ENCODE measurements around the gene NPIPB9. TPM values are rescaled to one million over a fixed set of nuclear protein-coding genes. Genes with fewer than 3 reads are reported as not detected.

Gene NPIPB9
- polyA plus RNA-seq, 1 experiment = 0.35 TPM

GRCh38 chr16:28821874-28822519 is 70.4 kb downstream of the NPIPB9 start:
- TF ChIP-seq CTCF (IDR thresholded peaks at IDR 0.05; ENCODE audit: low read depth, low read length) = no peak
- Histone ChIP-seq H3K4me3 (ENCODE audit: low read depth, low read length) (peak overlapping the region; percentile 98), H3K27me3 (ENCODE audit: control insufficient read depth, insufficient read depth, low read length) (no peaks in the 10 kb centered on the region), H3K27ac (ENCODE audit: low read depth, low read length) (peak overlapping the region; percentile 94), H3K9me3 (ENCODE audit: control insufficient read depth, insufficient read depth, low read length) (no peaks in the 10 kb centered on the region; the same call in 1 of the 2 replicates)
- no peak for DNase-seq (ENCODE audit: low read depth, low spot score)
- ChIA-PET CTCF (interaction anchor here (0.6 to 2.1 kb wide), 2 partner anchors 123 to 603 kb away, joined by 3 to 10 read pairs; no protein-coding TSS in a partner anchor), POLR2A (interaction anchor here (0.6 to 2.3 kb wide), 5 partner anchors 9 to 42 kb away, joined by 3 to 15 read pairs (median 3); partner anchors contain the start of genes SH2B1 and TUFM)

Small RNAs within 50 kb of the gene (small RNA-seq; reads per million reads assigned to genes)
- gene MIR6862-2 (ENCODE audit: insufficient read length, low read depth) = not detected

Other genes starting within 250 kb of the NPIPB9 start
- not detected in 2 replicates for gene IL27, start 245.0 kb upstream of the NPIPB9 start, polyA plus RNA-seq (2011; rRNA removed)
- gene NUPR1, start 212.8 kb upstream of the NPIPB9 start, polyA plus RNA-seq (2011; rRNA removed) = 90.8 and 108 TPM in 2 replicates
- 1.7 and 3.1 TPM in 2 replicates for gene SGF29, start 197.9 kb upstream of the NPIPB9 start, polyA plus RNA-seq (2011; rRNA removed)
- 0.11 and 0.12 TPM in 2 replicates for gene SULT1A2, start 154.7 kb upstream of the NPIPB9 start, polyA plus RNA-seq (2011; rRNA removed)
- gene SULT1A1, start 141.7 kb upstream of the NPIPB9 start, polyA plus RNA-seq (2011; rRNA removed) = 1.6 and 2.1 TPM in 2 replicates
- 0.69 and 0.81 TPM in 2 replicates for gene NPIPB8, start 113.7 kb upstream of the NPIPB9 start, polyA plus RNA-seq (2011; rRNA removed)
- gene EIF3C, start 40.3 kb upstream of the NPIPB9 start, polyA plus RNA-seq (2011; rRNA removed) = 223 and 265 TPM in 2 replicates
- 19.7 and 27.5 TPM in 2 replicates for gene ATXN2L, start 71.2 kb downstream of the NPIPB9 start, polyA plus RNA-seq (2011; rRNA removed)
- gene TUFM, start 94.6 kb downstream of the NPIPB9 start, polyA plus RNA-seq (2011; rRNA removed) = 107 and 110 TPM in 2 replicates
- 12.2 and 13.8 TPM in 2 replicates for gene SH2B1, start 112.1 kb downstream of the NPIPB9 start, polyA plus RNA-seq (2011; rRNA removed)
- gene ATP2A1, start 126.7 kb downstream of the NPIPB9 start, polyA plus RNA-seq (2011; rRNA removed) = 0.22 and 0.50 TPM in 2 replicates
- gene RABEP2, start 173.5 kb downstream of the NPIPB9 start, polyA plus RNA-seq (2011; rRNA removed) = 9.0 and 11.7 TPM in 2 replicates
- not detected in 2 replicates for gene CD19, start 180.2 kb downstream of the NPIPB9 start, polyA plus RNA-seq (2011; rRNA removed)
- gene NFATC2IP, start 199.2 kb downstream of the NPIPB9 start, polyA plus RNA-seq (2011; rRNA removed) = 20.7 and 22.3 TPM in 2 replicates
- gene SPNS1, start 223.0 kb downstream of the NPIPB9 start, polyA plus RNA-seq (2011; rRNA removed) = 21.9 and 23.6 TPM in 2 replicates
- 2.6 and 2.9 TPM in 2 replicates for gene LAT, start 233.3 kb downstream of the NPIPB9 start, polyA plus RNA-seq (2011; rRNA removed)

Data from AG04450 (cell line).